ENCODE data around the gene SHB. TPM values are rescaled to one million over a fixed set of nuclear protein-coding genes. Genes with fewer than 3 reads are reported as not detected.
A peak's percentile ranks its signal among the peaks of the same experiment; 100 is the strongest.

The SHB gene
- total RNA-seq, 1 experiment from 2014 or later: 29.6 TPM

GRCh38 chr9:37969130-37969529 is 99.9 kb downstream of the SHB start:
- H3K4me1 Mint-ChIP-seq (ENCODE audit: insufficient read depth, unreplicated experiment): peaks cover 48% of the 10 kb centered on the region
- no peaks in the 10 kb centered on the region for H3K9me3 Mint-ChIP-seq (ENCODE audit: unreplicated experiment)
- intact Hi-C loops (cut with micrococcal nuclease): loop anchor here (5.0 kb wide), 1 partner anchor 78 kb away; no protein-coding TSS in a partner anchor
- no peak overlapping the region for H3K4me3 Mint-ChIP-seq (ENCODE audit: unreplicated experiment)
- ChIA-PET POLR2A (interaction anchor here (0.6 to 0.9 kb wide), 3 partner anchors 55 to 363 kb away, joined by 3 read pairs; no protein-coding TSS in a partner anchor), CTCF (interaction anchor here (0.7 to 1.7 kb wide), 2 partner anchors 119 to 431 kb away, joined by 3 to 5 read pairs; no protein-coding TSS in a partner anchor)
- no peak for DNase-seq (ENCODE audit: unreplicated experiment)
- no TSS peak for BruUV-seq (replicated peaks)
- no peaks in the 10 kb centered on the region for H3K27me3 Mint-ChIP-seq (ENCODE audit: insufficient read depth, unreplicated experiment)
- no peak for TF ChIP-seq CTCF (IDR thresholded peaks at IDR 0.05; ENCODE audit: unreplicated experiment)
- H3K27ac Mint-ChIP-seq (ENCODE audit: low read depth, unreplicated experiment): no peak overlapping the region
- H3K36me3 Mint-ChIP-seq (ENCODE audit: insufficient read depth, unreplicated experiment): peaks cover 16% of the 10 kb centered on the region

- DNase-seq (ENCODE audit: unreplicated experiment): peak; percentile 87
- Mint-ChIP-seq H3K9me3 (ENCODE audit: unreplicated experiment) (no peaks in the 10 kb centered on the region), H3K27me3 (ENCODE audit: insufficient read depth, unreplicated experiment) (no peaks in the 10 kb centered on the region), H3K4me3 (ENCODE audit: unreplicated experiment) (no peak overlapping the region), H3K27ac (ENCODE audit: low read depth, unreplicated experiment) (peak overlapping the region; percentile 17), H3K4me1 (ENCODE audit: insufficient read depth, unreplicated experiment) (peaks cover 56% of the 10 kb centered on the region), H3K36me3 (ENCODE audit: insufficient read depth, unreplicated experiment) (peaks cover 8% of the 10 kb centered on the region)
- ChIA-PET CTCF (interaction anchor here (0.7 to 1.0 kb wide), 3 partner anchors 54 to 101 kb away, joined by 3 to 6 read pairs (median 5); partner anchors contain the start of gene SHB), POLR2A (interaction anchor here (0.6 to 1.0 kb wide), 6 partner anchors 8 to 402 kb away, joined by 3 to 6 read pairs (median 3); no protein-coding TSS in a partner anchor)
- no peak for TF ChIP-seq CTCF (IDR thresholded peaks at IDR 0.05; ENCODE audit: unreplicated experiment)
- no TSS peak for BruUV-seq (replicated peaks)
- intact Hi-C loops (cut with micrococcal nuclease): loop anchor here (5.0 kb wide), 1 partner anchor 79 kb away; no protein-coding TSS in a partner anchor
Observed at GRCh38 chr9:37968228-37968701, 100.8 kb downstream of the SHB start.

- intact Hi-C loops (cut with micrococcal nuclease): loop anchor here (1.0 to 5.0 kb wide), 3 partner anchors 15 to 99 kb away; no protein-coding TSS in a partner anchor
- no peak for TF ChIP-seq CTCF (IDR thresholded peaks at IDR 0.05; ENCODE audit: unreplicated experiment)
- no TSS peak for BruUV-seq (replicated peaks)
- DNase-seq (ENCODE audit: unreplicated experiment): no peak
- peaks cover 56% of the 10 kb centered on the region for H3K4me1 Mint-ChIP-seq (ENCODE audit: insufficient read depth, unreplicated experiment)
- H3K27ac Mint-ChIP-seq (ENCODE audit: low read depth, unreplicated experiment): peak overlapping the region; percentile 17
- ChIA-PET POLR2A (interaction anchor here (0.6 to 2.1 kb wide), 8 partner anchors 27 to 403 kb away, joined by 3 to 6 read pairs (median 4); partner anchors contain the start of gene SHB), CTCF (interaction anchor here (1.0 to 1.7 kb wide), 4 partner anchors 31 to 101 kb away, joined by 4 to 6 read pairs (median 5); partner anchors contain the start of gene SHB)
- no peaks in the 10 kb centered on the region for H3K9me3 Mint-ChIP-seq (ENCODE audit: unreplicated experiment)
- H3K36me3 Mint-ChIP-seq (ENCODE audit: insufficient read depth, unreplicated experiment): peaks cover 6% of the 10 kb centered on the region
- no peaks in the 10 kb centered on the region for H3K27me3 Mint-ChIP-seq (ENCODE audit: insufficient read depth, unreplicated experiment)
- no peak overlapping the region for H3K4me3 Mint-ChIP-seq (ENCODE audit: unreplicated experiment)
Observed at GRCh38 chr9:37967761-37968080, 101.3 kb downstream of the SHB start.

GRCh38 chr9:37967014-37967760 is 101.8 kb downstream of the SHB start:
- no peak for TF ChIP-seq CTCF (IDR thresholded peaks at IDR 0.05; ENCODE audit: unreplicated experiment)
- H3K9me3 Mint-ChIP-seq (ENCODE audit: unreplicated experiment): no peaks in the 10 kb centered on the region
- H3K27me3 Mint-ChIP-seq (ENCODE audit: insufficient read depth, unreplicated experiment): no peaks in the 10 kb centered on the region
- DNase-seq (ENCODE audit: unreplicated experiment): peak; percentile 68
- CTCF ChIA-PET: interaction anchor here (0.5 to 1.7 kb wide), 6 partner anchors 30 to 560 kb away, joined by 3 to 5 read pairs (median 4); no protein-coding TSS in a partner anchor
- POLR2A ChIA-PET: interaction anchor here (0.6 to 2.1 kb wide), 9 partner anchors 17 to 230 kb away, joined by 3 to 6 read pairs (median 3); partner anchors contain the start of gene SHB
- H3K27ac Mint-ChIP-seq (ENCODE audit: low read depth, unreplicated experiment): peak overlapping the region; percentile 92
- peaks cover 51% of the 10 kb centered on the region for H3K4me1 Mint-ChIP-seq (ENCODE audit: insufficient read depth, unreplicated experiment)
- H3K4me3 Mint-ChIP-seq (ENCODE audit: unreplicated experiment): no peak overlapping the region
- intact Hi-C loops (cut with micrococcal nuclease): loop anchor here (1.0 to 5.0 kb wide), 3 partner anchors 14 to 99 kb away; no protein-coding TSS in a partner anchor
- peaks cover under 1% of the 10 kb centered on the region for H3K36me3 Mint-ChIP-seq (ENCODE audit: insufficient read depth, unreplicated experiment)
- no TSS peak for BruUV-seq (replicated peaks)
